ENCODE results near the gene RUNX2. TPM values are rescaled to one million over a fixed set of nuclear protein-coding genes. Genes with fewer than 3 reads are reported as not detected.
"Not testable (repeated sequence)": the region's sequence is repeated elsewhere in the genome, so short reads cannot be mapped to it uniquely, and the experiment has no call there.

Gene RUNX2
- total and polyA plus RNA-seq, 2 experiments from 2014 or later, result 1.0 to 2.1 TPM

DNA sequence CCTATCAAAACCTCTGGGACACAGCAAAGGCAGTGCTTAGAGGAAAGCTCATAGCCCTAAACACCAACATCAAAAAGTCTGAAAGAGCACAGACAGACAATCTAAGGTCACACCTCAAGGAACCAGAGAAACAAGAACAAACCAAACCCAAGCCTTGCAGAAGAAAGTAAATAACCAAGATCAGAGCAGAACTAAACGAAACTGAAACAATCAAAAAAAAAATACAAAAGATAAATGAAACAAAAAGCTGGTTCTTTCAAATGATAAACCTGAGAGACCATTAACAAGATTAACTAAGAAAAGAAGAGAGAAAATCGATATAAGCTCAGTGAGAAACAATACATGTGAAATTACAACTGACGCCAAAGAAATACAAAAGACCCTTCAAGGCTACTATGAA, 34.8 kb upstream of the RUNX2 start:
- H3K27me3 ChIP-seq, result no peaks in the 10 kb centered on the region
- H3K4me3 ChIP-seq, result no peak overlapping the region
- H4K20me1 ChIP-seq (ENCODE audit: insufficient read depth, poor library complexity, severe bottlenecking), result no peaks in the 10 kb centered on the region
- 82% methylated on average over 3 of the region's 3 CpGs for WGBS (ENCODE audit: low lambda C conversion rate, missing lambda C conversion rate)
- H3K9me2 ChIP-seq (replicated peaks; ENCODE audit: insufficient read depth), result no peaks in the 10 kb centered on the region
- no peak overlapping the region for H2AFZ ChIP-seq
- no peak overlapping the region for H3K27ac ChIP-seq
- no peak overlapping the region for H3K4me2 ChIP-seq
- DNase-seq (ENCODE audit: low spot score), result no peak
- TF ChIP-seq EZH2 (IDR thresholded peaks at IDR 0.05; ENCODE audit: borderline replicate concordance) (no peak), EZH2phosphoT487 (IDR thresholded peaks at IDR 0.05; ENCODE audit: low read depth, severe bottlenecking, unreplicated experiment) (no peak)
- TF ChIP-seq, protein P1, sequence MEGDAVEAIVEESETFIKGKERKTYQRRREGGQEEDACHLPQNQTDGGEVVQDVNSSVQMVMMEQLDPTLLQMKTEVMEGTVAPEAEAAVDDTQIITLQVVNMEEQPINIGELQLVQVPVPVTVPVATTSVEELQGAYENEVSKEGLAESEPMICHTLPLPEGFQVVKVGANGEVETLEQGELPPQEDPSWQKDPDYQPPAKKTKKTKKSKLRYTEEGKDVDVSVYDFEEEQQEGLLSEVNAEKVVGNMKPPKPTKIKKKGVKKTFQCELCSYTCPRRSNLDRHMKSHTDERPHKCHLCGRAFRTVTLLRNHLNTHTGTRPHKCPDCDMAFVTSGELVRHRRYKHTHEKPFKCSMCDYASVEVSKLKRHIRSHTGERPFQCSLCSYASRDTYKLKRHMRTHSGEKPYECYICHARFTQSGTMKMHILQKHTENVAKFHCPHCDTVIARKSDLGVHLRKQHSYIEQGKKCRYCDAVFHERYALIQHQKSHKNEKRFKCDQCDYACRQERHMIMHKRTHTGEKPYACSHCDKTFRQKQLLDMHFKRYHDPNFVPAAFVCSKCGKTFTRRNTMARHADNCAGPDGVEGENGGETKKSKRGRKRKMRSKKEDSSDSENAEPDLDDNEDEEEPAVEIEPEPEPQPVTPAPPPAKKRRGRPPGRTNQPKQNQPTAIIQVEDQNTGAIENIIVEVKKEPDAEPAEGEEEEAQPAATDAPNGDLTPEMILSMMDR (IDR thresholded peaks at IDR 0.05; ENCODE audit: poor library complexity), result no peak
- no peaks in the 10 kb centered on the region for H3K9me3 ChIP-seq (ENCODE audit: low read depth)
- no peaks in the 10 kb centered on the region for H3K36me3 ChIP-seq (replicated peaks; ENCODE audit: insufficient read depth, low read depth)
- H3K4me1 ChIP-seq (ENCODE audit: insufficient read depth), result no peaks in the 10 kb centered on the region
- H3K79me2 ChIP-seq, result no peaks in the 10 kb centered on the region

DNA sequence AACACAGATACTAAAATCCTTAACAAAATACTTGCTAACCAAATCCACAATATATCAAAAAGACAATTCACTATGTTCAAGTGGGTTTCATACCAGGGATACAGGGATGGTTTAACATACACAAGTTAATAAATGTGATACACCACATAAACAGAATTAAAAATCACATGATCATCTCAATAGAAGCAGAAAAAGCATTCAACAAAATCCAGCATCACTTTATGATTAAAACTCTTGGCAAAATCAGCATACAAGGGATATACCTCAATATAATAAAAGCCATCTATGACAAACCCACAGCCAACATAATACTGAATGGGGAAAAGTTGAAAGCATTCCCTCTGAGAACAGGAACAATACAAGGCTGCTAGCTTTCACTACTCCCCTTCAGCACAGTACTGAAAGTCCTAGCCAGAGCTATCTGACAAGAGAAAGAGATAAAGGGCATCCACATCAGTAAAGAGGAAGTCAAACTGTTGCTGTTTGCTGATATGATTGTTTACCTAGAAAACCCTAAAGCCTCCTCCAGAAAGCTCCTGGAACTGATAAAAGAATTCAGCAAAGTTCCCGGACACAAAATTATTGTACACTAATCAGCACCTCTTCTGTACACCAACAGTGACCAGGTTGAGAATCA, 33.9 kb upstream of the RUNX2 start:
- not testable (repeated sequence) for H4K20me1 ChIP-seq (ENCODE audit: insufficient read depth, poor library complexity, severe bottlenecking); H3K9me3 ChIP-seq (ENCODE audit: low read depth); H3K79me2 ChIP-seq; H2AFZ ChIP-seq; H3K4me1 ChIP-seq (ENCODE audit: insufficient read depth); H3K9me2 ChIP-seq (replicated peaks; ENCODE audit: insufficient read depth); H3K27me3 ChIP-seq; H3K4me2 ChIP-seq; H3K36me3 ChIP-seq (replicated peaks; ENCODE audit: insufficient read depth, low read depth); DNase-seq (ENCODE audit: low spot score); H3K4me3 ChIP-seq; H3K27ac ChIP-seq
- WGBS (ENCODE audit: low lambda C conversion rate, missing lambda C conversion rate), result 50% methylated on average over 1 of the region's 1 CpG

DNA sequence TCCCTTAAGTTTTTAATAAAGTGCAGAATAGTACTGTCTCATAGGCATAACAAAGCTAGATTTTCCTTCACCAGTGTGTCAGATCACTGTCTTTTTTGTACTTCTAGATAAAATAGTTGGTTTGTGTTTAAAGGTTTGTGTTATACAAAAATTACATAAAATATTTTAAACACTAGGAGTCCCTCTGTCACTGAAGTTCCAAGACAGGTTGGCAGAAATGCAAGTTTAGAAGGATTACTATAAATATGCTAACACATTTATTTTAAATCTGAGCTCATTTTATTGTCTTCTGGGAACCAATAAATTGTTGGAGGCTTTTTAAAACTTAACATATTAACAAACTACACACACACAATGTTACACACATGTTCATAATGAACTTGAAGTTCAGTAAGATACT, 30.8 kb upstream of the RUNX2 start:
- TF ChIP-seq EZH2phosphoT487 (IDR thresholded peaks at IDR 0.05; ENCODE audit: low read depth, severe bottlenecking, unreplicated experiment), result no peak
- no peak for TF ChIP-seq EZH2 (IDR thresholded peaks at IDR 0.05; ENCODE audit: borderline replicate concordance)
- TF ChIP-seq, protein P1 (IDR thresholded peaks at IDR 0.05; ENCODE audit: poor library complexity), result no peak
- H2AFZ ChIP-seq, result no peak overlapping the region
- no peak for DNase-seq (ENCODE audit: low spot score)
- H3K27me3 ChIP-seq, result no peaks in the 10 kb centered on the region
- no peaks in the 10 kb centered on the region for H4K20me1 ChIP-seq (ENCODE audit: insufficient read depth, poor library complexity, severe bottlenecking)
- no peaks in the 10 kb centered on the region for H3K4me1 ChIP-seq (ENCODE audit: insufficient read depth)
- H3K4me2 ChIP-seq, result no peak overlapping the region
- H3K9me3 ChIP-seq (ENCODE audit: low read depth), result no peaks in the 10 kb centered on the region
- H3K79me2 ChIP-seq, result no peaks in the 10 kb centered on the region
- no peaks in the 10 kb centered on the region for H3K9me2 ChIP-seq (replicated peaks; ENCODE audit: insufficient read depth)
- no peak overlapping the region for H3K4me3 ChIP-seq
- H3K27ac ChIP-seq, result no peak overlapping the region
- H3K36me3 ChIP-seq (replicated peaks; ENCODE audit: insufficient read depth, low read depth), result no peaks in the 10 kb centered on the region

DNA sequence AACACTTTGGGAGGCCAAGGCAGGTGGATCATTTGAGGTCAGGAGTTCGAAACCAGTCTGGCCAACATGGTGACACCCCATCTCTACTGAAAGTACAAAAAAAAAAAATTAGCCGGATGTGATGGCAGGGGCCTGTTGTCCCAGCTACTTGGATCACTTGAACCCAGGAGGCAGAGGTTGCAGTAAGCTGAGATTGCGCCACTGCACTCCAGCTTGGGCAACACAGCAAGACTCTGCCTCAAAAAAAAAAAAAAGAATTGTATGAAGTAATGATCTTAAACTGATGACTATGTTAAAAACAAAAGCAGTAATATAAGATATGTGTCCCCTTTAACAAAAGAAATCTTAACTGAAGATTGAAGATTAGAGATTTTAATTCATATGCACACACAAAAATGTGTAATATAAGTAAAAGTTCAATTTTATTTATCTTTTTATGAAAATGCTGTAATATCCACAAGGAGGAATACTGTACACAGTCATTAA, 29.0 kb upstream of the RUNX2 start:
- no peaks in the 10 kb centered on the region for H3K36me3 ChIP-seq (replicated peaks; ENCODE audit: insufficient read depth, low read depth)
- H3K79me2 ChIP-seq, result no peaks in the 10 kb centered on the region
- no peak overlapping the region for H3K4me3 ChIP-seq
- TF ChIP-seq, protein P1 (IDR thresholded peaks at IDR 0.05; ENCODE audit: poor library complexity), result no peak
- no peak for TF ChIP-seq EZH2 (IDR thresholded peaks at IDR 0.05; ENCODE audit: borderline replicate concordance)
- TF ChIP-seq EZH2phosphoT487 (IDR thresholded peaks at IDR 0.05; ENCODE audit: low read depth, severe bottlenecking, unreplicated experiment), result no peak
- H3K27ac ChIP-seq, result no peak overlapping the region
- H3K9me3 ChIP-seq (ENCODE audit: low read depth), result no peaks in the 10 kb centered on the region
- H3K27me3 ChIP-seq, result no peaks in the 10 kb centered on the region
- H3K9me2 ChIP-seq (replicated peaks; ENCODE audit: insufficient read depth), result no peaks in the 10 kb centered on the region
- H3K4me2 ChIP-seq, result no peak overlapping the region
- H3K4me1 ChIP-seq (ENCODE audit: insufficient read depth), result no peaks in the 10 kb centered on the region
- 98% methylated on average over 3 of the region's 3 CpGs for WGBS (ENCODE audit: low lambda C conversion rate, missing lambda C conversion rate)
- no peak for DNase-seq (ENCODE audit: low spot score)
- no peak overlapping the region for H2AFZ ChIP-seq
- H4K20me1 ChIP-seq (ENCODE audit: insufficient read depth, poor library complexity, severe bottlenecking), result no peaks in the 10 kb centered on the region

Data from hepatocyte (in vitro differentiated cells).